Measurements from ENCODE around the gene CTCFL.
"Not testable (repeated sequence)": the region's sequence is repeated elsewhere in the genome, so short reads cannot be mapped to it uniquely, and the experiment has no call there.

Gene CTCFL

GRCh38 chr20:57480444-57481160 lies 44.3 kb downstream of the CTCFL start:
- DNase-seq (ENCODE audit: low spot score): no peak

GRCh38 chr20:57479196-57479595 lies 45.7 kb downstream of the CTCFL start:
- DNase-seq (ENCODE audit: low spot score): no peak

GRCh38 chr20:57478176-57478575 lies 46.8 kb downstream of the CTCFL start:
- DNase-seq (ENCODE audit: low spot score): no peak

- no peak for DNase-seq (ENCODE audit: low spot score)
These were observed 48.1 kb downstream of the CTCFL start for GRCh38 chr20:57476641-57477461.

GRCh38 chr20:57476084-57476526 lies 48.8 kb downstream of the CTCFL start:
- no peak for DNase-seq (ENCODE audit: low spot score)

- no peak for DNase-seq (ENCODE audit: low spot score)
These were observed 49.4 kb downstream of the CTCFL start for GRCh38 chr20:57475388-57476083.

- no peak for DNase-seq (ENCODE audit: low spot score)
These were observed 50.1 kb downstream of the CTCFL start for GRCh38 chr20:57474816-57475215.

- no peak for DNase-seq (ENCODE audit: low spot score)
These were observed 50.7 kb downstream of the CTCFL start for GRCh38 chr20:57474205-57474604.

- DNase-seq (ENCODE audit: low spot score): no peak
These were observed 51.5 kb downstream of the CTCFL start for GRCh38 chr20:57473246-57474048.

GRCh38 chr20:57472474-57472873 lies 52.5 kb downstream of the CTCFL start:
- not testable (repeated sequence) for DNase-seq (ENCODE audit: low spot score)

GRCh38 chr20:57471496-57472372 lies 53.2 kb downstream of the CTCFL start:
- DNase-seq (ENCODE audit: low spot score): no peak

GRCh38 chr20:57470666-57471495 lies 54.1 kb downstream of the CTCFL start:
- no peak for DNase-seq (ENCODE audit: low spot score)

- DNase-seq (ENCODE audit: low spot score): no peak
These were observed 54.8 kb downstream of the CTCFL start for GRCh38 chr20:57470212-57470522.

- no peak for DNase-seq (ENCODE audit: low spot score)
These were observed 55.3 kb downstream of the CTCFL start for GRCh38 chr20:57469418-57470211.

- DNase-seq (ENCODE audit: low spot score): no peak
These were observed 56.2 kb downstream of the CTCFL start for GRCh38 chr20:57468523-57469417.

GRCh38 chr20:57467742-57468141 lies 57.2 kb downstream of the CTCFL start:
- DNase-seq (ENCODE audit: low spot score): no peak

- DNase-seq (ENCODE audit: low spot score): no peak
These were observed 59.0 kb downstream of the CTCFL start for GRCh38 chr20:57465943-57466342.

- DNase-seq (ENCODE audit: low spot score): no peak
These were observed 59.5 kb downstream of the CTCFL start for GRCh38 chr20:57465486-57465885.
